ENCODE measurements around the gene MAPK8IP1.
"Not testable (repeated sequence)": the region's sequence is repeated elsewhere in the genome, so short reads cannot be mapped to it uniquely, and the experiment has no call there.

Gene MAPK8IP1

DNA sequence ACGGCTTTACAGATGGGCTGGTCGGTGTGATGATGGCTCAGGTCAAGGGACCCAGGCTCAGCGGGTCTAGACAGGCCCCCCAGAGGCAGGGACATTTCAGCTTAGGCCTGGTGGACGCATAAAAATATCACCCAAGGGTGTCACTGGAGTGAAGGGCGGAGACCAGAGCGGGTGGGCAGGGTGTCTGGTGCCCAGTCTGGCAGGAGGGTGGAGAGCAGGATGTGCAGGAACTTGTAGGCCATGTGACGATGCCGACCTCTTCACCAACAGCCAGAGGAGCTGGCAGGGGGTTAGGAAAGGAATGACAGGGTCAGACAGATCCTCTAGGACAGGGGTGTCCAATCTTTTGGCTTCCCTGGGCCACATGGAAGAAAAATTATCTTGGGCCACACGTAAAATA, 4.5 kb downstream of the MAPK8IP1 start:
- DNase-seq, result no peak

- peak in 1 of 51 donors; percentile 46 for DNase-seq
Observed at GRCh38 chr11:45890886-45891550, 5.6 kb downstream of the MAPK8IP1 start.

- no peak for DNase-seq
Observed at GRCh38 chr11:45892856-45893255, 7.4 kb downstream of the MAPK8IP1 start.

DNA sequence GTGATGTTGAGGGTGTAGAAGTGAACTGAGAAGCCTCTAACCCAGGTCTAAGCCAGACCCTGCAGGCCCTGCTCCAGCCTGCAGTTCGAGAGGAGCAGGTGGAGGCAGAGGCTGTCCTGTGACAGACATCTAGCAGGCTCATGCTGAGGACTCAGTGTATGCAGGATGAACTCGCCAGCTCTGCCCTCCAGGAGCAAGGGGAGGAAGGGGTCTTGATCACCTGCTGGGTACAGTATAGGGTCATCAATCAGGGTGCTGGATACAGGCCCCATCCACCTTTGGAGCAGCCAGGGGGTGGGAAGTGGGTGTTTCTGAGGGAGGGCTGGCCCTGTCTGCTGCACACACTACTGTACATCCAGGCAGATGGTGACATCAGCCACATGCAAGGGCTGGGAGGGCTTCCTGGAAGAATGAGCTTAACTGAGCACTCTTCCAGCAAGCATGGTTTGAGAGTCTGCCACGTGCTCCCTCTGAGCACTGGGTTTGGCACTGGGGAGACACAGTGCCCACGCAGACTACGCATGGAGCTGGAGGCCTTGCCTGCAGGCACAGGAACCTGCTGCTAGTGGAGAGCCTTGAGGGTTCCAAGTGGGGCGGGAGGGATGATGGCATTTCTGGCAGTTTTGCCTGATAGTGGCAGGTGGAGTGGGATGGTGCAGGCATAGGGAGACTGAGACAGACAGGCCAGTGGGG, 9.2 kb downstream of the MAPK8IP1 start:
- DNase-seq, result peak in 1 of 51 donors; percentile 52

- DNase-seq, result no peak
Observed at GRCh38 chr11:45895553-45896259, 10.3 kb downstream of the MAPK8IP1 start.

GRCh38 chr11:45896422-45896984, 11.1 kb downstream of the MAPK8IP1 start:
- DNase-seq, result peak in 16 of 51 donors; percentile 18 to 62 (median 41)

DNA sequence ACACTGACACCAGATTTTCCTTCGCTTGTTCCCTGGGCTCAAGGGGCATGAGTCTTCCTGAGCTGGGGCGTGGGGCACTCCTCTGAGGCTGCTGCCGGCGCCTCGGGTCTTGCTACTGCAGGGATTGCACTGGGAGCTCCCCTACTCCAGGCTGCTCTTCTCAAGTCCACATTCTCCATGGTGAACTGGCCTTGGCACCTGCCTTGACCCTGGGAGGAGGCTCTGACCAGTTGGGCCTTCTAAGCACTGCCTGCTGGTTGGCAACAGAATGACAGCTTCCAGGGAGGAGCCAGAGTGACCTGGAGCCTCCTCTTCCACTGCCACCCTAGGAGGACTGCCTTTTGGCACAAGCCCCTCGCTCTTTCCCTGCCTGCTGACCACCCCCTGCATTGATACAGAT, 12.1 kb downstream of the MAPK8IP1 start:
- DNase-seq, result no peak

DNA sequence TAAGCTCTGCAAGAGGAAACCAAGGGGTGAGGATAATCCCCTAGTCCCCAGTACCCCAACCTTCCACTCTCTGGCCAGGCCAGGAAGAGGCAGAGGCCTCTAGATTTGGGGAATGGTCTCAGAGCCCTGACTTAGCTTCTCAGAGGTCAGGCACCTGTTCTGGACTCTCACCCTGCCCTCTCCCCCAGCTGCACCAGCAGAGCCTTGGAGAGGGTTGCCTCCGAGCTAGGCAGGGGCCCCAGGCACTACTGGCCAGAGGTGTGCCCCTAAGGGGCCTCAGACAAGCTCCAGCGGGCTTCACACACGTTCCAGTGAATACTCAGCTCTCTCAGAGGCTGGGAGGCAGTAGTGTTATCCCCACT, 13.6 kb downstream of the MAPK8IP1 start:
- DNase-seq, result peak in 1 of 51 donors; percentile 65

- peak; percentile 38 to 96 (median 89) for DNase-seq
Observed at GRCh38 chr11:45899448-45900174, 14.2 kb downstream of the MAPK8IP1 start.

GRCh38 chr11:45900175-45900800, 14.8 kb downstream of the MAPK8IP1 start:
- peak in 1 of 51 donors; percentile 39 for DNase-seq

DNA sequence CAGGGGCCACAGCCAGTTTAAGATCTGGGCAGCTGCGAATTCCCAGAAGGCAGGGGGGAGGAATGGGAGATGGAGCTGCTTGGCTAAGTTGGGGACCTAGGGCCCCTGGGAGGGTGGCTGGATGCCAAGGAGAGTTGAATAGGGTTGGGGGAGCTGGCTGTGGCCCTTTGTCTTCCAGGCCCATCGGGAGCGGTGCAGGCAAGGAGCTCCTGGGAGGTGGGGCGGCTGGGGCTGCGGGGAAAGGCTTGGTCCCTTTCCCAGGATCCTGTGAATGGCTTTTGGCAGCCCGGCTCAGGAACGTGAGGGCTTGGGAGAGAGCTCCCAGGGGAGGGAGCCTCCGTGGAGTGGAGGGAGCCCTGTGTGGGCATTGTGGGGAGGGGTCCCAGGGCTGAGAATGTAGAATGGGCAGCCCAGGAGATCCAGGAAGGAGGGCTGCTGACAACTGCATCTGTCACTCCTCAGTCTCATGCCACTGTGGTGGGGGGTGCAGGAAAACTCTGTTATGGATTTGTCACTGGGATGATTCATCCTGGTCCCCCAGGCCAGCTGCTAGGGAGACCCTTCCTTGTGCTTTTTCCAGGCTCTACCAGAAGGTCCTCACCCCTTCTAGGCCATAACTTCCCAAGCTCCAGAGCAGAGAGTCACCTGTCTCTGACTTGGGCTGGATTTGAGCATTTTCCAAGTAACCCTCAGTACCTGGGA, 15.6 kb downstream of the MAPK8IP1 start:
- peak in 46 of 51 donors; percentile 25 to 84 (median 66) for DNase-seq

DNA sequence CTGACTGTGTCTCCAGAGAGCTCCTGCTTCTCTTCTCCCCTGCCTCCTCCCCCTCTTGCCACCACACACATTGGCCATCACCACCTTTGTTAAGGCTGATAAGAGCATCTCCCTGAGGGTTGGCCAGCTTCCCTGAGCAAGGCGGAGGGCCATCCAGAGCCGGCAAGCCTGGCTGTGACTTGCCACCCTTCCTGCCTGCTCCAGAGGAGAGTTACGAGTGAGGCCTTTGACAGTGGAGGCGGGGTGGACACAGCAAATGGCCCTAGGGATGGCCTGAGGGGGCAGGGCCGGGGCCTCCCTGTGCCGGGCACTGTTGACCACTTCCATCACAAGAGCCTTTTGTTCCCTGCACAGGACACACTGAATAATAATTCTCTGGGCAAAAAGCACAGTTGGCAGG, 16.2 kb downstream of the MAPK8IP1 start:
- peak in 44 of 51 donors; percentile 23 to 92 (median 75) for DNase-seq

GRCh38 chr11:45902452-45903380, 17.3 kb downstream of the MAPK8IP1 start:
- DNase-seq, result peak in 1 of 51 donors; percentile 23

- no peak for DNase-seq
Observed at GRCh38 chr11:45904309-45904915, 19.0 kb downstream of the MAPK8IP1 start.

- no peak for DNase-seq
Observed at GRCh38 chr11:45905095-45905494, 19.6 kb downstream of the MAPK8IP1 start.

DNA sequence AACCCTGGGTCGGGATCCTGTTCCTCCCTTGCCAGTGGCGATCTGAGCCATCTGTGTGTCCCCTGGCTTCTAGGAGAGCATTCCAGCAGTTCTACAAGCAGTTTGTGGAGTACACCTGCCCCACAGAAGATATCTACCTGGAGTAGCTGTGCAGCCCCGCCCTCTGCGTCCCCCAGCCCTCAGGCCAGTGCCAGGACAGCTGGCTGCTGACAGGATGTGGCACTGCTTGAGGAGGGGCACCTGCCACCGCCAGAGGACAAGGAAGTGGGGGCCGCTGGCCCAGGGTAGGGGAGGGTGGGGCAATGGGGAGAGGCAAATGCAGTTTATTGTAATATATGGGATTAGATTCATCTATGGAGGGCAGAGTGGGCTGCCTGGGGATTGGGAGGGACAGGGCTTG, 20.1 kb downstream of the MAPK8IP1 start:
- not testable (repeated sequence) for DNase-seq

DNA sequence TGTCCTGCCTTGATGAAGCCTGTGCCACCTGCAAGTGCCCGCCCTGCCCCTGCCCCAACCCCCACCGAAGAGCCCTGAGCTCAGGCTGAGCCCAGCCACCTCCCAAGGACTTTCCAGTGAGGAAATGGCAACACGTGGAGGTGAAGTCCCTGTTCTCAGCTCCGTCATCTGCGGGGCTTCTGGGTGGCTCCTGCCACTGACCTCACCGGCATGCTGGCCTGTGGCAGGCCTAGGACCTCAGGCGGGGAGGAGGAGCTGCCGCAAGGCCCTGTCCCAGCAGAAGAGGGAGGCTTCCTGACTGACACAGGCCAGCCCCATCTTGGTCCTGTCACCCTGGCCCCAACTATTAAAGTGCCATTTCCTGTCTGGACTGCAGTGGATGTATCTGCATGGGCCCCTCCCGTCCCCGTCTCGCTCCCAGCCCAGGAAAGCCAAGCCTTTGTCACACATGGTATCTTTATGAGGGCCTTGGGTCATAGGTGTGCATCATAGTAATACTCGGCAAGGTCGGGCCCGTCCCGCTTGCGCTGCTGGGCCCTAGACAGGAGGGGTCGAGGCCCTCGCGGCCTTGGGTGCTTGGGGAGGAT, 20.7 kb downstream of the MAPK8IP1 start:
- no peak for DNase-seq

DNA sequence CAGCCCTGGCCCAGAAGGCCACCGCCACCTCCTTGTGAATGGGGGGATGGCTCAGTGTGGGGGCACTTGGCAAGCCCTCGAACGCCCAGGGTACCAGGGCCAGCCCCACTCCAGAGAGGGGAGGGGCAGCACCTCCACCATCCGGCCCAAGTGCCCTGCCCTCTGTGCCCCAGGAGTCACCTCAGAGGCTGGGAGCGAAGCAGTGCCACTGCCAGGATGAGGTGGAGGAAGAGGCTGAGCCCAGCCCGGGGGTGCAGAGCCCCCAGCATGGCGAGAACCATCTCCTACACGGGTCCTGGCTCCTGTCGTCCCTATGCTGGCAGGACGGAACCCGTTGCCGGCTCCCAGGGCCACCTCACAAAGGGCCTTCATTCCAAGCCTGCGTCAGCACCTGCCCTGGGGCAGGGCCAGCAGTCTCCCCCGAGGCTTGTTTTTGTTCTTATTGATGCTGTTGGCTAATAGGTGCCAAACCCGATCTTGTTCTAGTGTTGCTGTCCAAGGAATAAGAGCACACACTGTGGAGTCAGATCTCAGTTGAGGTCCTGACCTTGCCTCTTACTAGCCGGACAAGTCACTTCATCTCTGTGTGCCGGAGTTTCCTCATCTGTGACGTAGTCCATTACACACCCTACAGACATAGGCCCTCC, 21.6 kb downstream of the MAPK8IP1 start, which contains the start of gene FREY1:
FREY1 (minus strand) TSS at position 307 of the 647 bp plus-strand sequence; CDS start at position 281, 26 bp downstream.
- DNase-seq, result peak in 8 of 51 donors; percentile 18 to 48 (median 34)

All from hypothalamus (tissue), 51 donors.